K562 (cell line): Measurements from ENCODE around the gene DCST1. TPM values are rescaled to one million over a fixed set of nuclear protein-coding genes. Genes with fewer than 3 reads are reported as not detected.

Experiments
- ATAC-seq: fragments of 200-7000 bp; cut with Tn5 transposase; 3 replicates; pipeline ENCODE4 v1.9.1; 2020; ENCODE audit warnings: moderate library complexity
- BruUV-seq: library from RNA; stranded (reverse); fragments of 400-500 nt; replicated peaks from 2 replicates; lab custom pipeline; 2021; lab: Mats Ljungman, UMichigan
- CTCF ChIA-PET: fragments of 300-600 bp; formaldehyde crosslinking; extraction: SDS; loops from one replicate; lab custom pipeline; 2021; ENCODE audit warnings: low intra/inter-chr PET ratio; lab: Yijun Ruan, JAX
- POLR2A ChIA-PET: fragments of 300-600, 350-650 bp; sonication (Branson Sonifier 250); formaldehyde crosslinking; extraction: SDS; loops from one replicate; lab custom pipeline; 2021; ENCODE audit warnings: antibody characterized with exemption, inconsistent platforms; lab: Yijun Ruan, JAX
- DNase-seq, 4 experiments: peaks; one replicate each; pipeline versions ENCODE4 v3.0.0 to v3.0.0-alpha.2; 2011 to 2018; ENCODE audit warnings: low spot score in 3 of 4, mixed read lengths in 3 of 4; ENCODE audit errors: extremely low read depth in 1 of 4
- FAIRE-seq: peaks from 2 replicates; lab custom pipeline; 2011; peaks lifted over from hg19 to GRCh38; lab: Jason Lieb, UNC
- H2AFZ ChIP-seq: 2 replicates; pipeline ENCODE4 v1.6.0; 2011; ENCODE audit warnings: low read depth, low read length, control low read depth, inconsistent platforms
- H3K27ac ChIP-seq: fragments of 200-600 bp; 3 replicates; pipeline ENCODE4 v1.8.0; 2011; ENCODE audit warnings: low read depth, mild to moderate bottlenecking, control low read depth, inconsistent platforms, low read length, moderate library complexity, mixed read lengths; ENCODE audit errors: extremely low read depth
- H3K27me3 ChIP-seq, 2 experiments: fragments of 300-600 bp in 1 of 2; 2 replicates in 1 of 2; 3 replicates in 1 of 2; pipeline versions ENCODE4 v1.6.0 to v1.8.0; 2011; ENCODE audit warnings: inconsistent platforms in 2 of 2, low read length in 2 of 2, mild to moderate bottlenecking in 1 of 2, mixed read lengths in 1 of 2, moderate library complexity in 1 of 2; ENCODE audit not compliant: control insufficient read depth in 2 of 2, insufficient read depth in 2 of 2
- H3K36me3 ChIP-seq: fragments of 300-600 bp; 3 replicates; pipeline ENCODE4 v1.8.0; 2011; ENCODE audit warnings: mild to moderate bottlenecking, low read length, inconsistent platforms; ENCODE audit not compliant: control insufficient read depth, insufficient read depth
- H3K4me1 ChIP-seq, 2 experiments: fragments of 200-600 bp in 1 of 2; replicated peaks in 1 of 2; 2 replicates in 1 of 2; 3 replicates in 1 of 2; pipeline versions ENCODE4 v1.5.1 to v1.8.0; 2011; ENCODE audit warnings: inconsistent platforms in 2 of 2, low read length in 2 of 2, mild to moderate bottlenecking in 1 of 2, mixed read lengths in 1 of 2, moderate library complexity in 1 of 2; ENCODE audit not compliant: control insufficient read depth in 2 of 2, insufficient read depth in 2 of 2
- H3K4me2 ChIP-seq: 2 replicates; pipeline ENCODE4 v1.6.1; 2011; ENCODE audit warnings: low read length, control low read depth, inconsistent platforms, mixed read lengths; ENCODE audit not compliant: insufficient read depth
- H3K4me3 ChIP-seq: fragments of 200-600 bp; sonication (generic), shearing (Covaris generic); 2 replicates; pipeline ENCODE4 v1.5.1; 2016; ENCODE audit warnings: control low read depth, inconsistent platforms
- H3K79me2 ChIP-seq: fragments of 200-600 bp; 3 replicates; pipeline ENCODE4 v1.8.0; 2011; ENCODE audit warnings: low read length, inconsistent platforms; ENCODE audit not compliant: control insufficient read depth, insufficient read depth
- H3K9ac ChIP-seq, 2 experiments: 2 replicates each; pipeline versions ENCODE4 v1.6.0 to v1.6.1; 2011; ENCODE audit warnings: low read depth in 2 of 2, low read length in 2 of 2, control low read depth in 1 of 2, inconsistent platforms in 1 of 2, mild to moderate bottlenecking in 1 of 2, mixed read lengths in 1 of 2; ENCODE audit not compliant: insufficient read depth in 1 of 2
- H3K9me1 ChIP-seq: one replicate; pipeline ENCODE4 v1.6.0; 2011; ENCODE audit warnings: inconsistent platforms, mild to moderate bottlenecking, low read length, moderate library complexity; ENCODE audit not compliant: control insufficient read depth, insufficient read depth
- H3K9me3 ChIP-seq: replicated peaks from 2 replicates; pipeline ENCODE4 v1.5.1; 2011; ENCODE audit warnings: low read depth, low read length, inconsistent platforms; ENCODE audit not compliant: control insufficient read depth, insufficient read depth
- H4K20me1 ChIP-seq: replicated peaks from 2 replicates; pipeline ENCODE4 v1.6.1; 2011; ENCODE audit warnings: low read length, inconsistent platforms, mixed read lengths; ENCODE audit not compliant: control insufficient read depth, insufficient read depth
- KDM4B ChIP-seq, 2 experiments: fragments of 450-650 bp in 1 of 2; sonication (generic) in 1 of 2; IDR thresholded peaks; 2 replicates each; pipeline ENCODE4 v1.6.1; 2016 to 2017; ENCODE audit warnings: borderline replicate concordance in 2 of 2, antibody characterized with exemption in 1 of 2, low read depth in 1 of 2, mild to moderate bottlenecking in 1 of 2
- NONO ChIP-seq, 2 experiments: fragments of 200-400 bp in 1 of 2; fragments of 450-650 bp in 1 of 2; formaldehyde crosslinking in 1 of 2; IDR thresholded peaks; 2 replicates each; pipeline ENCODE4 v1.6.1; 2017; ENCODE audit warnings: low read depth in 2 of 2, mild to moderate bottlenecking in 2 of 2, moderate library complexity in 2 of 2, low read length in 1 of 2
- POLR2H ChIP-seq: IDR thresholded peaks from 2 replicates; pipeline ENCODE4 v1.6.1; 2016; ENCODE audit warnings: missing genetic modification characterization, low read depth, mild to moderate bottlenecking, control low read depth, missing compliant biosample characterization, moderate library complexity
- SIN3B ChIP-seq: fragments of 450-650 bp; IDR thresholded peaks from 2 replicates; pipeline ENCODE4 v1.6.1; 2017; ENCODE audit warnings: low read depth, mild to moderate bottlenecking, moderate library complexity
- ZBTB40 ChIP-seq, 2 experiments: fragments of 450-650 bp in 1 of 2; sonication (generic) in 1 of 2; formaldehyde crosslinking in 1 of 2; IDR thresholded peaks; 2 replicates each; pipeline versions ENCODE4 v1.7.1 to v1.9.0; 2016 to 2022; ENCODE audit warnings: inconsistent platforms in 1 of 2, mild to moderate bottlenecking in 1 of 2, missing genetic modification reagents in 1 of 2
- ZNF740 ChIP-seq, 3 experiments: fragments of 200-800 bp in 1 of 3; sonication (Bioruptor generic) in 1 of 3; sonication (generic) in 1 of 3; formaldehyde crosslinking in 1 of 3; IDR thresholded peaks; 2 replicates each; pipeline versions ENCODE4 v1.6.1 to v1.8.0; 2016 to 2022; ENCODE audit warnings: mild to moderate bottlenecking in 2 of 3, missing compliant biosample characterization in 2 of 3, missing genetic modification characterization in 2 of 3, missing genetic modification reagents in 1 of 3
- WGBS: fragments of 100-300 bp; shearing (Covaris generic); methylation state at CpG from one replicate; pipeline ENCODE4 v1.1.6; 2016; ENCODE audit warnings: low coverage, mixed read lengths; ENCODE audit not compliant: insufficient coverage; ENCODE audit errors: missing lambda C conversion rate; 5-methylcytosine and 5-hydroxymethylcytosine counted together
- in situ Hi-C: fragments of 300-500 bp; cut with MboI; formaldehyde crosslinking; loops from 4 replicates; pipeline ENCODE4 v1.15.0; 2018; ENCODE audit warnings: inconsistent platforms, mixed read lengths
- intact Hi-C: fragments of 100-400 bp; cut with micrococcal nuclease; formaldehyde crosslinking; loops from 2 replicates; pipeline ENCODE4 v1.14.2; 2022
- polyA plus RNA-seq, 8 experiments: library from polyadenylated mRNA; depleted of rRNA in 4 of 8; stranded (reverse) in 5 of 8; unstranded in 3 of 8; fragments of >200 nt; fragmentation: Nextera tagmentation in 2 of 8; fragmentation: Illumina TruSeq in 1 of 8; extraction: Ambion mirVana in 2 of 8; extraction: Trizol in 1 of 8; gene quantifications; 2 replicates each; pipeline versions ENCODE4 v1.2.1 to v1.2.3, GENCODE V29; 2011 to 2014; ENCODE audit warnings: inconsistent platforms in 1 of 8, missing spikeins in 1 of 8
- total RNA-seq, 7 experiments: library from RNA; depleted of rRNA in 6 of 7; stranded (reverse); fragments of >200 nt in 6 of 7; fragmentation: Illumina TruSeq in 2 of 7; extraction: Trizol in 2 of 7; gene quantifications; 2 replicates each; pipeline versions ENCODE4 v1.2.1 to v1.2.3, GENCODE V29; 2011 to 2021; ENCODE audit warnings: low replicate concordance in 1 of 7

The DCST1 gene
- total and polyA plus RNA-seq, 9 of the 15 experiments (the other 6 are each of a cell fraction or from before 2014, with no cell fraction given), result not detected

- peak in 1 of 2 experiments; percentile 59; a peak in 1 of 4 replicates for TF ChIP-seq NONO (IDR thresholded peaks at IDR 0.05; ENCODE audit: low read depth in 2 of 2, low read length in 1 of 2)
- 0 out of 2 replicates have a peak, but pooled peaks have one; percentile 32 for TF ChIP-seq SIN3B
- TF ChIP-seq POLR2H (tag), result no peak
- TF ChIP-seq KDM4B (IDR thresholded peaks at IDR 0.05; ENCODE audit: borderline replicate concordance in 2 of 2, low read depth in 1 of 2), result no peak; a peak in 1 of 4 replicates
These were observed 17.7 kb downstream of the DCST1 start (continued) for GRCh38 chr1:155051342-155051776.

GRCh38 chr1:155051777-155052398, 18.3 kb downstream of the DCST1 start:
- no peaks in the 10 kb centered on the region for H3K9me3 ChIP-seq
- no peak overlapping the region; the same call in 2 of the 3 replicates for H3K27ac ChIP-seq
- ChIA-PET CTCF (no interaction called here), POLR2A (interaction anchor here (0.8 to 1.7 kb wide), 2 partner anchors 41 to 57 kb away, joined by 5 to 6 read pairs; no protein-coding TSS in a partner anchor)
- H3K9me1 ChIP-seq, result no peaks in the 10 kb centered on the region
- peaks cover 19% of the 10 kb centered on the region for H3K79me2 ChIP-seq
- in situ Hi-C loops, result no loop called here
- peak; percentile 1; the same call in 2 of the 3 replicates for ATAC-seq
- H3K36me3 ChIP-seq, result peaks cover 30% of the 10 kb centered on the region; the same call in 1 of the 3 replicates
- peak overlapping the region; percentile 92 for H2AFZ ChIP-seq
- FAIRE-seq, result no peak
- DNase-seq, result peak in 1 of 4 experiments; percentile 37
- no peaks in the 10 kb centered on the region for H3K27me3 ChIP-seq
- intact Hi-C loops, result no loop called here
- peak overlapping the region; percentile 80 for H3K4me3 ChIP-seq
- no peaks in the 10 kb centered on the region for H4K20me1 ChIP-seq
- peak overlapping the region; percentile 81 for H3K4me2 ChIP-seq
- peaks cover 29 to 55% of the 10 kb centered on the region in 2 experiments for H3K4me1 ChIP-seq
- no TSS peak for BruUV-seq
- 13% methylated on average over 17 of the region's 27 CpGs for WGBS
- peak overlapping the region; percentile 69 to 91 for H3K9ac ChIP-seq
- TF ChIP-seq ZNF740 (CRISPR knock-in tag; IDR thresholded peaks at IDR 0.05) (peak; percentile 21; the same call in 1 of the 2 replicates), ZNF740 (tag; IDR thresholded peaks at IDR 0.05) (peak in 1 of 2 experiments; percentile 75; a peak in 2 of 4 replicates), ZBTB40 (IDR thresholded peaks at IDR 0.05) (0 out of 2 replicates have a peak, but pooled peaks have one; percentile 20), ZBTB40 (CRISPR knock-in tag; IDR thresholded peaks at IDR 0.05) (no peak)
